ENCODE measurements around the gene LIMS2.
A peak's percentile ranks its signal among the peaks of the same experiment; 100 is the strongest.

The LIMS2 gene

GRCh38 chr2:127701193-127701650 lies 25.9 kb upstream of the LIMS2 start, which contains the start of gene SFT2D3:
SFT2D3 (plus strand) TSS chr2:127701497; CDS start chr2:127701529, 32 bp downstream.
- DNase-seq (ENCODE audit: low spot score), result peak; percentile 86

GRCh38 chr2:127700527-127701192 lies 25.3 kb upstream of the LIMS2 start:
- DNase-seq (ENCODE audit: low spot score), result peak; percentile 62

- no peak for DNase-seq (ENCODE audit: low spot score)
These were observed 23.4 kb upstream of the LIMS2 start for GRCh38 chr2:127698553-127699355.

DNA sequence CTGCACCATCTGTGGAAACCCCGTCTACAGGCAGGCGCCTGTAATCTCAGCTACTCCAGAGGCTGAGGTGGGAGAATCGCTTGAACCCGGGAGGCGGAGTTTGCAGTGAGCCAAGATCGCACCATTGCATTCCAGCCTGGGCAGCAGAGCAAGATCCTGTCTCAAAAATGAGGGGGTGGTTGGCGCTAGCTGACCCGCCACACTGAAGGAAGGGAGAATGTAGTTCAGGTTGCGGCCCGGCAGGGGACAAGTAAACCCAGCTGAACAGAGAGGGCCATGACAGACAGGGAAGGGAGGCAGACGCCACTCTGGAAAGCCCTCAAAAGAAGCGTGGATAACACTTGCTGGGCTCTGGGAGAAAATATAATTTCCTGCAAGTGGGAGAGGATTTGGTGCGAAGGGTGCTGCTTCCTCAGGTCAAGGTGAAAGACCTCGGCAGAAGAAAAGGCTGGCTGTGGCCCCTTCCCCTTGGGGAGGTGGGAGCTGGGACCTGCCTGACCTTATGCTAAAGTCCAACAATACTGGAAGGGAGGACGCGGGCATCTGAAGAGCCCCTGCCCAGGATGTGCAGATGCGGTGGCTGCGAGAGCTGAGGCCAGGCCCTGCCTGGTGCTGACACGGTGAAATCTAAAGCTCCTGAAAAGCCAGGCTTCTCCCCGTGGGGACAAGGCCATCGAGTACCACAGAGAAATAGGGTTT lies 22.3 kb upstream of the LIMS2 start:
- DNase-seq (ENCODE audit: low spot score), result no peak

DNA sequence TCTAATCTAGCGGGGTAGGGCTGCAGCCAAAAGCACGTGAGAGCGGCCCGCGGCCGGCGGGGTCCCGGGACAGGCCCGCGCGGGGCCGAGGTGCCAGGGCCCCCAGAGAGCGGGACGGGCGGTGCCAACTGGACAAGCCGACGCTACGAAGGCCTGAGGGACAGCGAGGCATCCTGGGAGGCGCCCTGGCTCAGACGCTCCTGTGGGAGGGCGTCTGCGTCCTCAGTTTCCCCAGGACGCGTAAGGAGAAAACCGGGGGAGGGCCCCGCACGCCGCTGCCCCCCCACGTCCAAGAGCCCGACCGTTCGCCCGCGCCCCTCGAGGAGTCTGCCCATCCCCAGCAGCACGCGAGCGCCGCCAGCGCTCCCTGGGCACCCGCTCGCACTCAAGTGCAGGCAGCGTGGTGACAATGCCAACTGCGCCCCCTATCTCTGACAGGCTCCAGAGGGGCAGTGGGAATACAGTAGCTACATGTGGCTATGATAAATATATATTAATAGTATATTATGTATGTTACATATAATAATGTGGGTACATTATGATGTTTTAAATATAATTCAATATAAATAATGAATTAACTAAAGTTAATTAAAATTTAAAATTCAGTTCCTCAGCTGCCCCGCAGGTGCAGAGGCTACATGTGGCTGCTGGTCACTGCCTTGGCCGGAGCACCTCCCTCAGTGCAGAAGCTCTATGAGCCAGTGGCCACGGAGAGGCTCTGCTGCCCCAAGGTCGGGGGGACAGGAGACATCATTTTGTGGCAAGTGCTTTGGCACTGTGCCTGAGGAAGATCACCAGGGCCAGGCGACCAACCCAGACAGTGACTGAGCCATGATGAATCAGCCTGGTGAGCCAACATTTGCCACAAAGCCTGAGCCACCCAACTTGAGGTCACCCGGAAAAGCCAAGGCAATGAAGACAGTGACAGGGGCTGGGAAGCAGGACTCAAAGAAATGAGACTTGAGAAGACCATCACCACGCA lies 20.5 kb upstream of the LIMS2 start:
- DNase-seq (ENCODE audit: low spot score), result no peak

DNA sequence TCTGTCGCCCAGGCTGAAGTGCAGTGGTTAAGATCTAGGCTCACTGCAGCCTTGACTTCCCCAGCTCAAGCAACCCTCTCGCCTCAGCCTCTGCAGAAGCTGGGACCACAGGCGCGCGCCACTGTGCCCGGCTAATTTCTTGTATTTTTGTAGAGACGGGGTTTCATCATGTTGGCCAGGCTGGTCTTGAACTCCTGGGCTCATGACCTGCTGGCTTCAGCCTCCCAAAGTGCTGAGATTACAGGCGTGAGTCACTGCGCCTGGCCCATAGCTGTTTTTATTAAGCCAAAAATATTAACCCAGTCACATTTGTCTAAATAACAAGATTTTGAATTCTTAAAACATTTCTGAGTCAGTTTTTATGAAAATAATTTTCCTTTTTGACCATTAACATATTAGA lies 19.7 kb upstream of the LIMS2 start:
- no peak for DNase-seq (ENCODE audit: low spot score)

- DNase-seq (ENCODE audit: low spot score), result no peak
These were observed 15.4 kb upstream of the LIMS2 start for GRCh38 chr2:127690696-127691095.

GRCh38 chr2:127688405-127688804 lies 13.1 kb upstream of the LIMS2 start:
- no peak for DNase-seq (ENCODE audit: low spot score)

GRCh38 chr2:127685410-127686080 lies 10.2 kb upstream of the LIMS2 start:
- DNase-seq (ENCODE audit: low spot score), result no peak

- DNase-seq (ENCODE audit: low spot score), result no peak
These were observed 8.4 kb upstream of the LIMS2 start for GRCh38 chr2:127683757-127684156.

GRCh38 chr2:127683056-127683455 lies 7.7 kb upstream of the LIMS2 start:
- DNase-seq (ENCODE audit: low spot score), result no peak

DNA sequence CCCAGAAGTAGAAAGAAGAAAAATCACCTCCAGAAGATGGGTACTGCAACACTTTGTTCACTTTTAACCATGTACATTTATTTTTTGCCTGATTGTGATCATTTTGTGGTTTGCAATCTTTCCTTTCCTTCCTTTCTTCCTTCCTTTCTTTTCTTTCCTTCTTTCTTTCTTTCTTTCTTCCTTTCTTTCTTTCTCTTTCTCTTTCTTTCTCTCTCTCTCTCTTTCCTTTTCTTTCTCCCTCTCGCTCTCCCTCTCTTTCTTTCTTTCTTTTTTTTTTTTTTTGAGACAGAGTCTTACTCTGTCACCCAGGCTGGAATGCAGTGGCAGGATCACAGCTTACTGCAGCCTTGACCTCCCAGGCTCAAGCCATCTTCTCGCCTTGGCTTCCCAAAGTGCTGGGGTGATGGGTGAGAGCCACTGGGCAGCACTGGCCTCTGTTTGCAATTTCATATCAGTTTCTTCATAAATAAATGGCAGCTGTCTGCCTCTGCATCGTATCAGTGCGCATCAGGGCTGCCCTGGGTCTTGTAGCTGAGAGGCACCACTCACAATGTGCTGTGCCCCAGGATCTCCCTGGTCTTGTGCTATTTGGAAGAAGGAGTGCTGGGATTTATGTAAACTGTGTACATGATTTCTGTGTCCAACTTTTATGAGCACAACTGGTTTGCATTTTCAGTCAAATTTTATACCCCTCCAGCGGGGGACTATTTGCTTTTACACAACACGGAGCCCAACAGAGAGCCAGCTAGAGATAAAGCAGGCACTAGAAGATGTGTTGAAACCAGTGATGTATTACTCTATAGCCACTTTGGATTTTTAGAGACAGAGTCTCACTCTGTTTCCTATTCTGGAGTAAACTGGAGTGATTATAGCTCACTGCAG lies 6.9 kb upstream of the LIMS2 start:
- no peak for DNase-seq (ENCODE audit: low spot score)

- no peak for DNase-seq (ENCODE audit: low spot score)
These were observed 6.0 kb upstream of the LIMS2 start for GRCh38 chr2:127681288-127681804.

DNA sequence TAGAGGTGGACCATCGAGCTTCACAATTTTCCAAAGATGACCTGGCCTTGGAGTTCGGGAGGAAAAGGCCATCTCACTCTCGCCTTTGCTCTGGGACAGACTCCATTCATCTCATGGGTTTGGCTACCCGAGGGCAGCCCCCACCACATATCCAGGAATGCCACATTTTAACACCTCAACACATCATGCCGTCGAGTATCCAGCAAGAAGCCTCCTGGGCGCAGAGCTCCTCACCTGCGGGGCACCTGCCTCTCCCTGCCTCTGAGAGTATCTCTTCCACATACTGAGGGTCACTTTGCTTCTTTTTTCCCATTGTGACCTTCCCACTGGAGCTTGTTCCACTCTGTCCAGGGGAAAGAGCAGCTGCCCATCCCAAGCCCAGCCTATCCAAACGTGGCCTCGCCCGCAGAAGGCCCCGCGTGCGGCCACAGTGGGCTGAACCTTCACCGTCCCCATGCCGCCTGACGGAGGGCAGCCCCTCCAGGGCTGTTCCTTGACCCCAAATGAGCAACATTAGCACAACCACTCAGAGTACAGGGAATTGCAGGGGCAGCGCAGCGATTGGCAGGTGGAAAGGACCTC lies 5.5 kb upstream of the LIMS2 start:
- no peak for DNase-seq (ENCODE audit: low spot score)

DNA sequence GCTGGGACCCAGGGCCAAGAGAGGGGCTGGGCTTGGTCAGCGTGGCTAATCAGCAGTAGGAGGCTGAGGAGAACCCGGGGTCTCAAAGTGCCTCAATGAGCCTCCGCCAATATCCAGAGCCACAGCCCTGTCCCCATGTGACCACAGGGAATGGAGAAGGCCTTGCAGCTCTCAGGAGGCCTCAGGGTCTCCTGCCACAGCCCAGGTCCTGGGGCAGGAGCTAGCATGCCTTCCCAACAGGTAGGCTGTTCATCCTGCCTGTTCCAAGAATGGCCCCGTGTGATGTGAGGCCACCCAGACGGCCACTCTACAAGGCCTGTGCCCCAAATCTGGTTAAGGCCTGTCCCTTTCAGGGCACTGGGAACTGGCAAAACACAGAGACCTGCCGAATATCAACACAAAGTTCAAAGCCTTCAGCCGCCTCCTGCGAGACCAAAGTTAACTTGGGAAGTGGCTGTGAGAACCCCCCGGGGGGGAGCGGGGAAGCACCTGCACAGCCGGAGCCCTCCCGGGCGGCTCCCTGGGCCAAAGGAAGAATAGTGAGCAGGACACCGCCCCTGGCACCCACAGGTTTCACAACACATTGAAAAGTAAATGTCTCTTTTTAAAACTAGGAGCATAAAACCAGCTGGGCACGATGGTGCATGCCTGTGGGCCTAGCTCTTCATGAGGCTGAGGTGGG lies 4.5 kb upstream of the LIMS2 start:
- DNase-seq (ENCODE audit: low spot score), result no peak

DNA sequence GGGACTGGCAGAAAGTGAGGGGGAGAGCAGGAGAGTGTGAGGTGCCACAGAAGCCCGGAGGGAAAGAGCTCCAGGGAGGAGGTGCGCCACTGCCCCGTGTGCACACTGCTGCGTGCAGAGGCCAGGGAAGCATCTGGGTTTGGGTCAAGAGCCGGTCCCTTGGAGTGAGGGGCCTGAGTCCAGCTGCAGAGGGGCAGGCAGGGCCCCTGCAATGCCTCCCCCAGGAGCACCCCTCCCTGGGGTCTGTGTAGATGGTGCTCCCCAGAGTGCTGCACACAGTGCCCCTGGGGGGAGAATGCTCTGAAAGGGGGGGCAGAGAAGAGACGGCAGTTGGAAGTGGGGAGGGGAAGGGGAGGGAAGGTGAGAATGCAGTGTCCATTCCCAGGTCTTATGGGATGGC lies 3.7 kb upstream of the LIMS2 start:
- DNase-seq (ENCODE audit: low spot score), result no peak

DNA sequence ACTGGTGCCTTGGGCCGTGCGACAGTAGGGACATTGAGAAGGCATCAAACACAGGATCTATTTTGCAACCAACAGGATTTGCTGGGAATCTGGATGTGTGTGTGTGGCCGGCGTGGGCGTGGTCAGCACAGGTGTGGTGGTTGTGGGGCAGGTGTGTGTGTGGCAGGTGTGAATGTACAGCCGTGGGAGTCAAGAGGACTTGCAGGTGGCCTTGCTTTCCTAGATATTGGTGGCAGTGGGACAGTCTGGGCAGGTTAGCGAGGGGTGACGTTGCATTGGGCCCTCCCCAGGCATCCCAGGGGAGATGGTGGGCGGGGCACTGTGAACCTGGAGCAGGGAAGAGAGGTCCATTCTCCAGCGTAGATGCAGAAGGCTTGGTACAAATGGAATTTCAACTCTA lies 3.2 kb upstream of the LIMS2 start:
- DNase-seq (ENCODE audit: low spot score), result no peak

GRCh38 chr2:127676906-127677305 lies 1.6 kb upstream of the LIMS2 start:
- DNase-seq (ENCODE audit: low spot score), result no peak
